VCaP (cell line): Measurements from ENCODE around the gene TMEM38A.

Experiments used
- H3K27ac ChIP-seq: fragments of 450-650 bp; 2 replicates; pipeline ENCODE4 v1.5.1; 2017
- TF ChIP-seq, protein P1 (sequence below): fragments of 450-650 bp; conservative IDR thresholded peaks from 2 replicates; pipeline ENCODE4 v1.5.1; 2017; ENCODE audit warnings: mild to moderate bottlenecking, moderate library complexity

TMEM38A gene

DNA sequence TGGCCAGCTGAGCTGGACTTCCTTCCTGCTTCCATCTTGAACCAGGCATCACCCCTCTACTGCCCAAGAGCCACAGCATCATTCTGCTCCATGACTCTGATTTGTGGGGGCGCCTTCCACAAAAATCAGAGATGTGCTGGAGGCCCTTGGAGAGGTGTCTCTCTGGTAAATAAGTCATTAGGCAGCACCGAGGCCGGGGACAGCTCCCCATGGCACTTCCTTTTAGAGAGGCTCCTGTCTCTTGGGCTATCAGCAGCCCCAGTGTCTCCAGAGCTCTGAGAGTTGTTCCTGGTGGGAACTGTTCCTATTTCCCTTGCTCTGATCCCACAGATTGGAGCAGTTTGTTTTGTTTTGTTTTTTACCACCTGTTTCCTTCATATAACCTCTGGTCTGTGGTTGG, 78.6 kb downstream of the TMEM38A start:
- TF ChIP-seq, protein P1, sequence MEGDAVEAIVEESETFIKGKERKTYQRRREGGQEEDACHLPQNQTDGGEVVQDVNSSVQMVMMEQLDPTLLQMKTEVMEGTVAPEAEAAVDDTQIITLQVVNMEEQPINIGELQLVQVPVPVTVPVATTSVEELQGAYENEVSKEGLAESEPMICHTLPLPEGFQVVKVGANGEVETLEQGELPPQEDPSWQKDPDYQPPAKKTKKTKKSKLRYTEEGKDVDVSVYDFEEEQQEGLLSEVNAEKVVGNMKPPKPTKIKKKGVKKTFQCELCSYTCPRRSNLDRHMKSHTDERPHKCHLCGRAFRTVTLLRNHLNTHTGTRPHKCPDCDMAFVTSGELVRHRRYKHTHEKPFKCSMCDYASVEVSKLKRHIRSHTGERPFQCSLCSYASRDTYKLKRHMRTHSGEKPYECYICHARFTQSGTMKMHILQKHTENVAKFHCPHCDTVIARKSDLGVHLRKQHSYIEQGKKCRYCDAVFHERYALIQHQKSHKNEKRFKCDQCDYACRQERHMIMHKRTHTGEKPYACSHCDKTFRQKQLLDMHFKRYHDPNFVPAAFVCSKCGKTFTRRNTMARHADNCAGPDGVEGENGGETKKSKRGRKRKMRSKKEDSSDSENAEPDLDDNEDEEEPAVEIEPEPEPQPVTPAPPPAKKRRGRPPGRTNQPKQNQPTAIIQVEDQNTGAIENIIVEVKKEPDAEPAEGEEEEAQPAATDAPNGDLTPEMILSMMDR = no peak
- H3K27ac ChIP-seq = no peak overlapping the region
